Caco-2 (cell line): ENCODE results near the gene MPHOSPH6. TPM values are rescaled to one million over a fixed set of nuclear protein-coding genes. Genes with fewer than 3 reads are reported as not detected.

Experiments used
- BruUV-seq: library from RNA; stranded (reverse); fragments of 400-500 nt; replicated peaks from 2 replicates; lab custom pipeline; 2021; lab: Mats Ljungman, UMichigan
- CTCF ChIA-PET: fragments of 300-600 bp; sonication (Branson Sonifier 250); formaldehyde crosslinking; loops from one replicate; lab custom pipeline; 2022; ENCODE audit warnings: antibody characterized with exemption; lab: Charles Lee
- POLR2A ChIA-PET: fragments of 300-600 bp; sonication (Branson Sonifier 250); formaldehyde crosslinking; loops from one replicate; lab custom pipeline; 2022; ENCODE audit warnings: antibody characterized with exemption; lab: Charles Lee
- DNase-seq, 2 experiments: peaks; one replicate each; pipeline versions ENCODE4 v3.0.0 to v3.0.0-alpha.2; 2020 to 2022
- H3K27me3 ChIP-seq: replicated peaks from 2 replicates; pipeline ENCODE4 v1.6.0; 2011; ENCODE audit warnings: low read length; ENCODE audit not compliant: control insufficient read depth, insufficient read depth
- H3K36me3 ChIP-seq: 2 replicates; pipeline ENCODE4 v1.5.1; 2011; ENCODE audit warnings: low read length; ENCODE audit not compliant: control insufficient read depth, insufficient read depth
- H3K4me1 ChIP-seq: fragments of 250-450 bp; sonication (Bioruptor Pico); 2 replicates; pipeline ENCODE4 v1.5.1; 2020; ENCODE audit warnings: mild to moderate bottlenecking
- H3K4me3 ChIP-seq: 2 replicates; pipeline ENCODE4 v1.5.1; 2011; ENCODE audit warnings: low read depth, mild to moderate bottlenecking, control low read depth, low read length
- H3K9me3 ChIP-seq: fragments of 250-450 bp; sonication (Bioruptor Pico); 2 replicates; pipeline ENCODE4 v1.5.1; 2020; ENCODE audit warnings: mild to moderate bottlenecking, moderate library complexity
- H3K27ac Mint-ChIP-seq: one replicate; pipeline ENCODE4 v1.8.0; 2022; ENCODE audit warnings: mixed read lengths; ENCODE audit not compliant: unreplicated experiment
- H3K27me3 Mint-ChIP-seq: one replicate; pipeline ENCODE4 v1.8.0; 2022; ENCODE audit warnings: mixed read lengths; ENCODE audit not compliant: insufficient read depth, unreplicated experiment
- H3K36me3 Mint-ChIP-seq: one replicate; pipeline ENCODE4 v1.8.0; 2022; ENCODE audit warnings: mild to moderate bottlenecking, mixed read lengths; ENCODE audit not compliant: insufficient read depth, unreplicated experiment
- H3K4me1 Mint-ChIP-seq: one replicate; pipeline ENCODE4 v1.8.0; 2022; ENCODE audit warnings: low read depth, mixed read lengths; ENCODE audit not compliant: unreplicated experiment
- H3K4me3 Mint-ChIP-seq: one replicate; pipeline ENCODE4 v1.8.0; 2022; ENCODE audit warnings: mild to moderate bottlenecking, moderate library complexity, mixed read lengths; ENCODE audit not compliant: unreplicated experiment
- H3K9me3 Mint-ChIP-seq: one replicate; pipeline ENCODE4 v1.8.0; 2022; ENCODE audit warnings: mixed read lengths; ENCODE audit not compliant: unreplicated experiment
- CTCF ChIP-seq, 2 experiments: fragments of 200-600 bp in 1 of 2; IDR thresholded peaks; 1 replicate in 1 of 2; 2 replicates in 1 of 2; pipeline versions ENCODE4 v1.5.1 to v1.8.0; 2011 to 2022; ENCODE audit warnings: antibody characterized with exemption in 1 of 2, control low read depth in 1 of 2, inconsistent platforms in 1 of 2, low read depth in 1 of 2, low read length in 1 of 2, mild to moderate bottlenecking in 1 of 2, moderate library complexity in 1 of 2; ENCODE audit not compliant: insufficient read depth in 1 of 2, severe bottlenecking in 1 of 2, unreplicated experiment in 1 of 2
- intact Hi-C: fragments of 100-400 bp; cut with micrococcal nuclease; formaldehyde crosslinking; loops from one replicate; pipeline ENCODE4 v1.10.0; 2022; ENCODE audit not compliant: unreplicated experiment
- total RNA-seq: library from RNA; stranded (reverse); gene quantifications from 2 replicates; pipeline ENCODE4 v1.2.3, GENCODE V29; 2022

MPHOSPH6 gene
- total RNA-seq, 1 experiment from 2014 or later = 41.9 TPM

- no peaks in the 10 kb centered on the region for H3K27me3 ChIP-seq
- no peak for TF ChIP-seq CTCF (IDR thresholded peaks at IDR 0.05; ENCODE audit: insufficient read depth in 1 of 2, low read depth in 1 of 2, low read length in 1 of 2, severe bottlenecking in 1 of 2, unreplicated experiment in 1 of 2)
- H3K4me3 ChIP-seq = no peak overlapping the region
- Mint-ChIP-seq H3K36me3 (no peaks in the 10 kb centered on the region), H3K27me3 (no peaks in the 10 kb centered on the region), H3K9me3 (no peaks in the 10 kb centered on the region), H3K4me3 (no peak overlapping the region), H3K4me1 (no peaks in the 10 kb centered on the region), H3K27ac (no peak overlapping the region)
- no peaks in the 10 kb centered on the region for H3K4me1 ChIP-seq
- intact Hi-C loops = no loop called here
- no peak for DNase-seq
- no peaks in the 10 kb centered on the region for H3K36me3 ChIP-seq
- ChIA-PET CTCF (no interaction called here), POLR2A (no interaction called here)
- no TSS peak for BruUV-seq
- no peaks in the 10 kb centered on the region for H3K9me3 ChIP-seq
Observed at GRCh38 chr16:82108774-82109173, 61.2 kb downstream of the MPHOSPH6 start.

- no peak overlapping the region for H3K4me3 ChIP-seq
- no peaks in the 10 kb centered on the region for H3K4me1 Mint-ChIP-seq
- no peaks in the 10 kb centered on the region for H3K4me1 ChIP-seq
- DNase-seq = no peak
- no peaks in the 10 kb centered on the region for H3K36me3 Mint-ChIP-seq
- peaks cover 4% of the 10 kb centered on the region for H3K27me3 Mint-ChIP-seq
- intact Hi-C loops = no loop called here
- ChIA-PET CTCF (no interaction called here), POLR2A (no interaction called here)
- TF ChIP-seq CTCF (IDR thresholded peaks at IDR 0.05; ENCODE audit: insufficient read depth in 1 of 2, low read depth in 1 of 2, low read length in 1 of 2, severe bottlenecking in 1 of 2, unreplicated experiment in 1 of 2) = no peak
- H3K9me3 Mint-ChIP-seq = no peaks in the 10 kb centered on the region
- no peaks in the 10 kb centered on the region for H3K36me3 ChIP-seq
- no peaks in the 10 kb centered on the region for H3K9me3 ChIP-seq
- no peaks in the 10 kb centered on the region for H3K27me3 ChIP-seq
- H3K4me3 Mint-ChIP-seq = no peak overlapping the region
- no TSS peak for BruUV-seq
- H3K27ac Mint-ChIP-seq = no peak overlapping the region
Observed at GRCh38 chr16:82108100-82108499, 61.9 kb downstream of the MPHOSPH6 start.

GRCh38 chr16:82105107-82105506 lies 64.9 kb downstream of the MPHOSPH6 start:
- Histone ChIP-seq H3K9me3 (0 out of 2 replicates have a peak, but pooled peaks cover under 1% of the 10 kb centered on the region), H3K4me3 (no peak overlapping the region), H3K27me3 (no peaks in the 10 kb centered on the region), H3K36me3 (no peaks in the 10 kb centered on the region), H3K4me1 (no peaks in the 10 kb centered on the region)
- intact Hi-C loops = no loop called here
- Mint-ChIP-seq H3K36me3 (no peaks in the 10 kb centered on the region), H3K4me1 (no peaks in the 10 kb centered on the region), H3K27me3 (peaks cover 7% of the 10 kb centered on the region), H3K4me3 (no peak overlapping the region), H3K9me3 (peaks cover 5% of the 10 kb centered on the region), H3K27ac (no peak overlapping the region)
- ChIA-PET POLR2A (no interaction called here), CTCF (no interaction called here)
- no peak for DNase-seq
- no TSS peak for BruUV-seq
- TF ChIP-seq CTCF (IDR thresholded peaks at IDR 0.05; ENCODE audit: insufficient read depth in 1 of 2, low read depth in 1 of 2, low read length in 1 of 2, severe bottlenecking in 1 of 2, unreplicated experiment in 1 of 2) = no peak

Other genes starting within 250 kb of the MPHOSPH6 start
- gene SDR42E1, start 158.8 kb downstream of the MPHOSPH6 start, total RNA-seq = 5.3 and 7.5 TPM in 2 replicates
- 5.1 and 5.2 TPM in 2 replicates for gene HSD17B2, start 135.0 kb downstream of the MPHOSPH6 start, total RNA-seq